Measurements from ENCODE around the gene IL4.
A peak's percentile ranks its signal among the peaks of the same experiment; 100 is the strongest.

The IL4 gene

DNA sequence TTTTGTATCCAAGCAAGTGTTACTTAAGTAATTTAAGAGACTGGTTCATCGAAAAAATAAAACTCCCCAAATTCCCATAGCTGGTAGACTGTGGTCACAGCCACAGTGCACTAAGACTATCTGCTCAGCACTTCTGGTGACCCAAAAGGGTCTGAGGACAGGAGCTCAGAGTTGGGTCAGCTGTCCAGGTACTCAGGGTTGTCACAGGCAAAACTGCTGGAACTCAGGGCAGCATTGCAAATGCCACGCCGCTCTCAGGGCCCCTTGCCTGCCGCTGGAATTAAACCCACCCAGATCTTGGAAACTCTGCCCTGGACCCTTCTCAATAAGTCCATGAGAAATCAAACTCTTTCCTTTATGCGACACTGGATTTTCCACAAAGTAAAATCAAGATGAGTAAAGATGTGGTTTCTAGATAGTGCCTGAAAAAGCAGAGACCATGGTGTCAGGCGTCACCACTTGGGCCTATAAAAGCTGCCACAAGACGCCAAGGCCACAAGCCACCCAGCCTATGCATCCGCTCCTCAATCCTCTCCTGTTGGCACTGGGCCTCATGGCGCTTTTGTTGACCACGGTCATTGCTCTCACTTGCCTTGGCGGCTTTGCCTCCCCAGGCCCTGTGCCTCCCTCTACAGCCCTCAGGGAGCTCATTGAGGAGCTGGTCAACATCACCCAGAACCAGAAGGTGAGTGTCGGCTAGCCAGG is 16.0 kb upstream of the IL4 start, which contains the start of gene IL13:
TSS of gene IL13 (plus strand) at position 498 of the 705 bp plus-strand sequence. CDS start at position 512, 14 bp downstream.
- no peak for DNase-seq (ENCODE audit: low read depth in 4 of 4, low spot score in 1 of 4)

DNA sequence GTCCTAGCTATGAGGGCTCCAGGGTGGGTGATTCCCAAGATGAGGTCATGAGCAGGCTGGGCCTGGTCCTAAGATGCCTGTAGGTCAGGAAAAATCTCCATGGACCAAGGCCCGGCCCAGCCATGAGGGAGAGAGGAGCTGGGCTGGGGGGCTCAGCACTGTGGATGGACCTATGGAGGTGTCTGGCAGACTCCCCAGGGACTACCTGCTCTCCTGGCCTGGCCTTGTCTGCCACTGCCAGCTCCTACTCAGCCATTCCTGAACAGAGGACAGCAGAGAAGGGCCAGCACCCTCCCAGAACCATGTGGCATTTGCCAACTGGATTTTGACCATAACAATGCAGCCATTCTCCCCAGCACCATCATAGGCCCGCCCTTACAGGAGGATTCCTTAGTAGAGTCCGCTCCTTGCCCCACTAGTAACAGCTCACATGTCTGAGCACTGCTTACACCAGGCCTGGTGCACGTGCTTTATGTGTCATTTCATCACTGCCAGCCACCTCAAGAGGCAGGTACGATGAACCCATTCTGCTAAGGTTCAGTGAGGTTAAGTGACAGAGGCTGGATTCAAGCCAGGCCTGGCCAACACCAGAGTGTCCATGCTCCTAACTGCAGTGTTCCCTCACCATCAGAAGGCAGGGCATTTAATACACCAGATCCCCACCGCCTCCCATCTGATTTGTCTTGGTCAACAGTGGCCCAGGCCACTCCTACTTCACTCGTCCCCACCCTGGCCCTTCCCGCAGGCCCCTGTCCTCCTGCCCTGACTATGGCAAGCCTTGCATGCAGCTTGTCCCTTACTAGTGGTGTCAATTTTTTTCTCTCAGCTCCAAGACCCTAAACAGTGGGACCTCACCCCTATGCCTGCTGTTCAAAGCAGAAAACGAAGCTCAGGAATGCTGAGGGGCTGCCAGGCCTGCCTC is 15.1 kb upstream of the IL4 start:
- no peak for DNase-seq (ENCODE audit: low read depth in 4 of 4, low spot score in 1 of 4)

DNA sequence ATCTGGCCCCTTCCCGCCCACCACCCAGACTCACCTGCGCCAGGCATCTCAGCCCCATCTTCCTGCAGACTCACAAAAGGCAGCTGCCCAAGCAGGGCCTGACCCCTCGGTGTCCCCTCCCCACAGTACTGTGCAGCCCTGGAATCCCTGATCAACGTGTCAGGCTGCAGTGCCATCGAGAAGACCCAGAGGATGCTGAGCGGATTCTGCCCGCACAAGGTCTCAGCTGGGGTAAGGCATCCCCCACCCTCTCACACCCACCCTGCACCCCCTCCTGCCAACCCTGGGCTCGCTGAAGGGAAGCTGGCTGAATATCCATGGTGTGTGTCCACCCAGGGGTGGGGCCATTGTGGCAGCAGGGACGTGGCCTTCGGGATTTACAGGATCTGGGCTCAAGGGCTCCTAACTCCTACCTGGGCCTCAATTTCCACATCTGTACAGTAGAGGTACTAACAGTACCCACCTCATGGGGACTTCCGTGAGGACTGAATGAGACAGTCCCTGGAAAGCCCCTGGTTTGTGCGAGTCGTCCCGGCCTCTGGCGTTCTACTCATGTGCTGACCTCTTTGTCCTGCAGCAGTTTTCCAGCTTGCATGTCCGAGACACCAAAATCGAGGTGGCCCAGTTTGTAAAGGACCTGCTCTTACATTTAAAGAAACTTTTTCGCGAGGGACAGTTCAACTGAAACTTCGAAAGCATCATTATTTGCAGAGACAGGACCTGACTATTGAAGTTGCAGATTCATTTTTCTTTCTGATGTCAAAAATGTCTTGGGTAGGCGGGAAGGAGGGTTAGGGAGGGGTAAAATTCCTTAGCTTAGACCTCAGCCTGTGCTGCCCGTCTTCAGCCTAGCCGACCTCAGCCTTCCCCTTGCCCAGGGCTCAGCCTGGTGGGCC is 13.9 kb upstream of the IL4 start:
- no peak for DNase-seq (ENCODE audit: low read depth in 4 of 4, low spot score in 1 of 4)

DNA sequence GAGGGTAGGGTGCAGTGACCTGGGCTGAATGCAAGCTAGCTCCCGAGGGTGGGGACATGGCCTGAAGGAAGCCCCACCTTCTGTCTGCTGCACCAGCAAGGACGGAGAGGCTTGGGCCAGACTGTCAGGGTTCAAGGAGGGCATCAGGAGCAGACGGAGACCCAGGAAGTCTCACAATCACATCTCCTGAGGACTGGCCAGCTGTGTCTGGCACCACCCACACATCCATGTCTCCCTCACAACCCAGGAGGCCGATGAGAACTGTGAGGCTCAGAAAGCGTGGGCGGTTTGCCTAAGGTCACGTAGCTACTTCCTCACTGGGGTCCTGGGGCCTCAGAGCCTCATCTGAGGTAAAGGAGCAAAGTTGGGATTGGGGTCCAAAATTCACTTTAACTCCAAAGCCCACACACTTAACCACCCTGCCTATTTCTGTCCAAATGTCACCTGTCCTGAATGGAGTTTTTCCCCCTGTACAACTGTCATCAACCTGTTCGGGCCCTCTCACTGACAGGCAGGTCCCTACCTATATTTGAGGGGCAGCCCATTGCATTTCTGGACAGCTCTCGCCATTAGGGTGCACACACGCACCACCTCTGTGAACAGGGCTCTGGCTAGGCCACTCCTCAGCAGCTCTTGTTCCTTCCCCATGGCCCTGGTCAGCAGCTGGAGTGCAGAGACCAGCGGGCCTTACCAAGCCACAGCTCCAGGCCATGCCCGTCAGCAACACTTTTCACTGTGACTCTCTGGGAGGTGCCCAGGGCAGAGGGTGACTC is 12.4 kb upstream of the IL4 start:
- DNase-seq (ENCODE audit: low read depth in 4 of 4, low spot score in 1 of 4): no peak

DNA sequence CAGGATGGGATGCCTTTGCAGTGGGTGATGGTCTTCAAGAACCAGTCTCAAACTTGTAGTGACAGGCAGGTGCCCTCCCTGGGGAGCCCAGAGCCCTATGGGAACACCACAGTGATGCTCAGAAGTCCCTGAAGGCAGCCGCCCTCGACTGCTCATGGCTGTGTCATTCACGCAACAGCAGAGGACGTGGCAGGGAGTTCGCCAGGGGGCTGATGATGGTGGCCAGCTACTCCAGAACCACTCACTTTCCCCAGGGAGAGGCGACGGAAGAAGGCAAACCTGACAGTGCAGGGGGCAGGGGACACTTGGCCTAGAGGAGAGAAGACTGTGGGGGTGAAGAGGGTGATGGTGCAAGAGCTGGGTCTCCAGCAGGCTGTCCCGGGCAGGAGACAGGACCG is 11.8 kb upstream of the IL4 start:
- DNase-seq (ENCODE audit: low read depth in 4 of 4, low spot score in 1 of 4): no peak

- peak in 1 of 4 experiments; percentile 28 for DNase-seq (ENCODE audit: low read depth in 4 of 4, low spot score in 1 of 4)
These were observed 10.6 kb upstream of the IL4 start for GRCh38 chr5:132662925-132663770.

DNA sequence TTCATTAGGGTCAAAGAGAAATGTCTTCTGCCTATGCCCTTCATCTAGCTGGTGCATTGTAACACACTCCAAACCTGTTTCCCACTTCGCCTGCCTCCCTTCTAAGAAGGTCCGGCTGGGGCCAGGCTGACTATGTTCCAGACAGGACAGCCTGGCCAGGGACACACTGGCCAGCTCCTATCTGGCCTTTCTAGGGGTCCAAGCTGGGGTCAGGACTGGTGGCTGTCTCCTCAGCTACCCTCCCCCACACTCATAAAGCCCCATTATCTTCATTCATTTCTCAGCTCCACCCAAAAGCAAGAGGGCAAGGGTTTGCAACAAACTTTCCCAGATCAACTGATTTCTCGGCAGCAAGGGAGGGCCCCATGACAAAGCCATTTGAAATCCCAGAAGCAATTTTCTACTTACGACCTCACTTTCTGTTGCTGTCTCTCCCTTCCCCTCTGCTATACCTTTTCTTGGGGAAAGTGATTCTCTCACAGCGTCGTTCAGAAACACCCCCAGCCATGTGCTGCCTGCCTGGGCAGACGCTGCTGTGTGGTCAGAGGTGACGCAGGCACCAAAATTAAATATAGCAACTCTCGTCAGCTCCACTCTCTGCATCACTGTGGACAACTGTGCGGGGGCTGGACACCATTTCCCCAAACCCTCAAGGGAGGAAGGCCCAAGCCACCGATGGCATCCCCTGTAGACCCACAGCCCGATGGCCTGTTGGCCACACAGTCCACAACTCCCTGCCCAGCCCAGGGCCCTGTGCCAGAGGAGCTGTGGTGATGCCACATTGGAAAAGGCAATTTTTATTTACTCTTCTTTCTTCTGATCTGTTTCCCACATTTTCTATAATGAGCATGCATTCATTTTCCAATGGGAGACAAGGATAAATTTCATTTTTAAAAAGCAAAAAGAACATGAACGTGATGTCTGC is 9.8 kb upstream of the IL4 start:
- DNase-seq (ENCODE audit: low read depth in 4 of 4, low spot score in 1 of 4): no peak

GRCh38 chr5:132664696-132665209 is 9.0 kb upstream of the IL4 start:
- DNase-seq (ENCODE audit: low read depth in 4 of 4, low spot score in 1 of 4): no peak

DNA sequence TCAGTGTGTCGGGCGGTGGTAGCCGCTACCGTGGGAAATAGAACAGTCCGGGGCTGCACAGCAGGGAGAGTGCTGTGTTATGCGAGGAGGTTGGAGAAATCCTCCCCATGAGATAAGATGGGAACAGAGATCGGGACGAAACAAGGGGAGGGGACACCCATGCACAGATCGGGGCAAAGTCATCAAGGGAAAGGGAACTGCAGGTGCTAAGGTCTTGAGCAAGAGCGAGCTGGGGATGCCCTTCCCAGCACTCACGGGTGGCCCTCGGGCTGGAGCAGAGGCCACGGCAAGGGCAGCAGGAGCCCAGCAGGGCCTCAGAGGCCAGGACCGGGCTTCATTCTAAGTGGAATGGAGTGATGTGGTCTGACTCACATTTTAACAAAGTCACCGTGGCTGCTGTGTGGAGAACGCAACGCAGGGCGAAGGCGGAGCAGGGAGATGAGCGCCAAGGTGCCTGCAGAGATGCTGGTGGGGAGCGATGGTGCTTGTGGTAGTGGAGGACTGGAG is 8.2 kb upstream of the IL4 start:
- DNase-seq (ENCODE audit: low read depth in 4 of 4, low spot score in 1 of 4): no peak

GRCh38 chr5:132666310-132667123 is 7.3 kb upstream of the IL4 start:
- no peak for DNase-seq (ENCODE audit: low read depth in 4 of 4, low spot score in 1 of 4)

DNA sequence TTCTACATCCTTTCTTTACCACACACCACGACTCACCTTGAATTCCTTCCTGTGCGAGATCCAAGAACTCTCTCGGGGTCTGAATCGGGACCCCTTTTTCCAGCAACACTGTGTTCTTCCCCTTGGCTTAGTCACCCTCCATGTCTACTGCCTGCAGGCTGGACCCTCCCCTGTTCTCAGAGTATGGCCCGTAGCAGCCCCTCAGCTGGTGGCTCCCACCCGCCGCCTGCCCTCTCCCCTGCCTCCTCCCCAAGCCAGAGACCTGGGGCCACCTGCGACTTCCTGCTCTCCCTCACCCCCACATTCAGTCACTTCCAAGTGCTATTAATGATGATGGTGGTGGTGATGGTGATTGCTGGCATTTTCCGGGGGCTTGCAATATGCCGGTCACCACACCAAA is 6.5 kb upstream of the IL4 start:
- DNase-seq (ENCODE audit: low read depth in 4 of 4, low spot score in 1 of 4): no peak

DNA sequence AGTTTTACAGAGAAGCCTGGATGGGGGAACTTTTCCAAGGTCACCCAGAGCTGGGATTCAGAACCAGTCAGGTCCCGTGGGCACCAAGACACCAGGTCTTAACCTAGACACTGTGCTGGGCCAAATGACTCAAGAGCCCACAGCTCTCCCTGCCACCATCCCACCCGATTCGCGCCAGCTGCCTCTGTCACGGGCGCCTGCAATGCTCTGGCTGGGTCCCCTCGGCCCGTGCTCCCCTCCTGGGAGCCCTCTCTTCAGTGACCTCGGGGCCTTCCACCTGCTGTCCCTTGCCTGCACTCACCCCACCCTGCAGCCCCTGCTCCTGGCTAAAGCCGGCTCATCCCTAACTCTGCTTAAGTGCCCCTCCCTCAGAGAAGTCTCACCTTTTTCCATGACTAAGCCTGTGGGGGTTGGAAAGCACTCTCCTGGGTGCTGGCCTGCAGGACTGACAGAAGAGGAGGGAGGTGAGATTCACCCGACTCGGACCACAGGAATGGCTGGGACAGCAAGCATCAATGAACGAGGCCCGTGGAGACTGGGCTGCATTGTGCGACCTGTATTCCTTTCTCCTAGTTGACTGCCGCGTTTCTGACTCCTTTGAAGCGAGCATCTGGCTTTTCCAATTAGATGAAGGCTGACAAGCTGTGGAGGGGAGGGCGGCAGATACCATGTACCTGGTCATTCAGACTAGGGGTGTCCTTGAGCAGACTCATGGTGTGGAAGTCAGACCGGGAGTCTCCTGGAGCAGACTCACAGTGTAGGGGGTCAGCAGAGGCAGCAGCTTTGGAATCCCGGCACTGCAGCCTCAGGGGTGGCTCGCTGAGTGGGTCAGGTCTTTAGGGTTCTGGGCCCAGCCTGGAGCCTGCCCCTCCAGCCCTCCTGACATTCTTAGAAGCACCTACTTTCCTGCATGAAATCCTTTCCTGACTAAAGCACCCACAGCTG is 5.8 kb upstream of the IL4 start:
- no peak for DNase-seq (ENCODE audit: low read depth in 4 of 4, low spot score in 1 of 4)

DNA sequence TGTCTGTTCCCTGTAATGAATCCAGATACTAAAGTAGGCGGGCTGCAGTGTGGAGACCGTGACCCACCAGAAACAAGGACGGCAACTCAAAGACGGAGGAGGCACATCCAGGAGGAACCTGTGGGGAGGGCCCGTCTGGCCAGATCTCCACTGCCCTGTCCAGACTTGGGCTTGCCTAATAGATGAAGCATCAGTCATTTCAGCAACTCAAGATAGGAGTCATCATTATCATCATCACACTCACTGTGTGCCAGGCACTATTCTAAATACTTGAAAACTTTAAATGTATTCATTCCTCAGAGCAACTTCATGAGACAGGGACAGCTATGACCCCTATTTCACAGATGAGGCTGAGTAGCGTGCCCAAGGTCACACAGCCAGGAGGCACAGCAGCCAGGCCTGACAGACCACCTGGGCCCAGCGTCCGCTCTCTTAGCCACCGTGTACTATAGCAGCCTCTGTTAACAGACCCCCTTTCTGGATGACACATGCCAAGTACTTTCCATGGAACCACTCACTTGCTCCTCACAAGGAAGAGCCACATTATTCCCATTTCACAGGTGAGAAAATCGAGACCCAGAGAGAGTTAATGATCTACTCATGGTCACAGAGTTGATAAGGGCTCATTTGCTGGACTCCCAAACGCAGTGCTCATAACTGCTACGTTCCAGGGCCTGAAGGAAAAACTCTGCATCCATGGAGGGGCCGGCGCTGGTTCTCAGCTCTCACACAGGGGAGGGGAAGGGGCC is 4.9 kb upstream of the IL4 start:
- DNase-seq (ENCODE audit: low read depth in 4 of 4, low spot score in 1 of 4): no peak

DNA sequence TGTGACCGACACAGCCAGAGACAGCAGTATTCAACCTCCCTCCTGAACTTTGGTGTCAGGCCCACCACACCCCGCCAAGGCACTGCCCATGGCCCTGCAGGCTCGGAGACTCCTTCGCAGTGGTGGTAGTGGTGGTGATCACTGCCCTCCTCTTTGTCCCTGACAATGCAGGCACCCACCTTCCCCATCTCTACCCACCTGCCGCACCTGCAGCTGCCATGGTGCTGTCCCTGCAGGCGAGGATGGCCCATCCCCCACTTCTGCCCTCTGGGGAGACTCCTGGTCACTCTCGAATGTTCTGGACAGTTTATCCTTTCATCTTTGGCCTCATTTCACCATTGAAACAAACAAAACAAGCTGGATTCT is 4.4 kb upstream of the IL4 start:
- DNase-seq (ENCODE audit: low read depth in 4 of 4, low spot score in 1 of 4): no peak

All from stimulated activated CD4-positive, alpha-beta T cell treated with anti-CD3 and anti-CD28 coated beads, Interleukin-1b, Interleukin-23, amount 100 ng/mL, for 24 hours (primary cell).